ENCODE results near the gene NUP35. TPM values are rescaled to one million over a fixed set of nuclear protein-coding genes. Genes with fewer than 3 reads are reported as not detected.

The NUP35 gene, protein sequence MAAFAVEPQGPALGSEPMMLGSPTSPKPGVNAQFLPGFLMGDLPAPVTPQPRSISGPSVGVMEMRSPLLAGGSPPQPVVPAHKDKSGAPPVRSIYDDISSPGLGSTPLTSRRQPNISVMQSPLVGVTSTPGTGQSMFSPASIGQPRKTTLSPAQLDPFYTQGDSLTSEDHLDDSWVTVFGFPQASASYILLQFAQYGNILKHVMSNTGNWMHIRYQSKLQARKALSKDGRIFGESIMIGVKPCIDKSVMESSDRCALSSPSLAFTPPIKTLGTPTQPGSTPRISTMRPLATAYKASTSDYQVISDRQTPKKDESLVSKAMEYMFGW
- 11.8 TPM for polyA plus RNA-seq (2013, experiment 1 of 2; ENCODE audit: insufficient read length)
- 11.6 TPM for polyA plus RNA-seq (2013, experiment 2 of 2; ENCODE audit: insufficient read length)

DNA sequence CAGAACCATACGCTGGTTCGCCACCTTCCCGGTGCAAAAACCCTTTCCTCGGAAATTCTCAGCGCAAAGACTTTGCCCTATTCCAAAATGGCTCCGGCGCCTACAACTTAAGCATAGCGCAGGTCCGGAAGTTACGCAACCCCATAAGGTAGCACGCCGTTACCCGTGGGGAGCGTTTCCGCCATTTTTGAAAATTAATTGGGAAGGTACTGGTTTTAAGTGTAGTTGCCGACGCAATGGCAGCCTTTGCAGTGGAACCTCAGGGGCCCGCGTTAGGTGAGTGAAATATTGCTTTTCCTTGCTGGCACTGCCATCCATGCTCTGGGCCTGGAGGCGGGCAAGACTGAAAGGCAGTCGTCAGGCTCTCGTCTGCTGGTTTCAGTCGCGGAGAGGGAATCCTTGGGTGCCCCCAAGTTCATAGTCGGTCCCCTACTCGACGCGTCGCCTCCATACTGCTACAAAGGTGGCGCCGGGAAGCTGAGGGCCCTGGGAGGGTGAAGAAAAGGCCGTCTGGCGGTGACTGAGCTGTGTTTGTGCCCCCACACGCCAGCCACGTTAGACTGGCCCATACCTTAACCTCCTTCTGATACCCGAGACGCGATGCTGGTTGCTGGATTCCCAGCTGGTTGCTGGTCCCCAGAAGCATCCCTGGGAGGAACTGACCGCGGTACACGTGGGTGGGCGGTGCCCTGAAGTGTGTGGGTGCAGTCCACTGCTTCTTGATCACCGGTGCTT is at the start of gene NUP35:
Gene NUP35, plus strand, starts transcription at position 222 of the 735 bp plus-strand sequence. Its CDS starts 15 bp downstream, at position 237.
- DNase-seq: peak; percentile 90

GRCh38 chr2:183078163-183078463 is 46.1 kb upstream of the NUP35 start:
- no peak for DNase-seq

DNA sequence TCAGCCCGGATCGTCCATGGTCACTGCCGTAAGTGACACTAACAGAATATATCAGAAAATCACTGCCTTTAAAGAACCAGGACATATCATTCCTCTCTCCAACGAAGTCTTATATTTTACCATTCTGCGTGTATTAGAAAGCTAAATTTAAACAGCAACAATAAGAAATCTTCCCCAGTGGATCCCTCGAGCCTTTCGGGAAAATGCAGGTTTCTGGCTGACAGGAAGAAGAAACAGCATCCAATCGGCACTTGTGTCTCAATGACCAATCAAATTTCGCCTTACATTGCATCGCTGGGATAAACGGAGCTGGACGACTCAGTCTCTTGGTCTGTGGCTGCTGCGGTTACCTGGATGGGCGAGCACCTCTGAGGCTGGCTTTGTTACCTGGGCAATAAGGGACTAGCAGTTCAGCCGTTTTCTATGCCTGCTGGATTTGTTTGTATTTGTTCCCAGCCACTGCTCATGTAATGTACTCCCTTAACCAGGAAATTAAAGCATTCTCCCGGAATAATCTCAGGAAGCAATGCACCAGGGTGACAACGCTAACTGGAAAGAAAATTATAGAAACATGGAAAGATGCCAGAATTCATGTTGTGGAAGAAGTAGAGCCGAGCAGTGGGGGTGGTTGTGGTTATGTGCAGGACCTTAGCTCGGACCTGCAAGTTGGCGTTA is 45.6 kb upstream of the NUP35 start, which contains the start of gene DUSP19:
Gene DUSP19, plus strand, starts transcription at position 284 of the 675 bp plus-strand sequence. Its CDS starts 187 bp downstream, at position 471.
- DNase-seq: peak; percentile 90

- no peak for DNase-seq
Measured at GRCh38 chr2:183079139-183079775, 45.0 kb upstream of the NUP35 start.

DNA sequence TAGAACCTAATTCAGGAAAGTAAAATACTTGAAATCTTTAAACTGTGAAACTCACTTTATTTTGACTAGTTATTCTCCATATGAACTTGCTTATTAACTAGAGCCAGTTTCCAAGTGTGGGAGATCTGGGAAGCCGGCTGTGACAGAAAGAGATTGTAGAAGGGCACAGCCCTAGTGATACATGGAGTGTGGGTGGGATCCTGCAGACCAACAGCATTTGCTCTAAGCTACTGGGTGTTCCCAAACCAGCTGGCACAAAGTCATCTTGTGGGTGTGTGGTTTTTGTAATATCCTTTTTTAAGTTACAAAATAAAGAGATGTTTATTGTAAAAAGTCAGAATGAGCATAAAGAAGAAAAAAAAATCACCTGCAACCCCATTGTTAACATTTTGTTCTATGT is 42.3 kb upstream of the NUP35 start:
- DNase-seq: no peak

GRCh38 chr2:183088061-183088460 is 36.2 kb upstream of the NUP35 start:
- DNase-seq: no peak

DNA sequence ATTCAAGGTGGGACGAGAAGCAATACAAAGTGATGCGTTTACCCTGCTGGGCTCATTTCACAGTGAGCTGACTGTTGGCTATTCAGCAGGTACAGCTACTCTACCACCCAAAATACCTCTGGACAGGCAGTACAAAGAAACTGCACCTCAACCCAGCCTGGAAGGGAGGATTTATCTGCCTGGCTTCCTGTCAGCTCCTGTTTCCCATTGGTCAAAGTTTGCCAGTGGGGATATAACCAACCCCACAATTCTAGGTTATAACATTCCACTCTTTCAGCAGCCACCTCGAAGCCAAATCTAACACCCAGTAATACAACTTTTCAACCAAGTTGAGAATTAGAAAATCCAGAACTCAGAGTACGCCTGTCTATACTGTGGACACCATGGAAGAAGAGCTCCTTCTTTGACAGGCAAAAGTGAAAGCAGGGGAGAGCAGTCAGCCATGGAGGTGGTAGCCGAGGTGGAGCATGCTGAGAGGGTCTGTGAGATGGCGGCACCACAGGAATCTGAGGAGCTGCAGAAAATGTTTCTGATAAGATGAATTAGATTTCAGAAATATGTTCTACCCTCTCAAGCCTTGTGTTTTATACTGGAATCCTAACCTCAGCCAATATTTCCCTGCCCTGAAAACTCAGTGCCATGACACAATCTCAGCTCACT is 34.9 kb upstream of the NUP35 start:
- DNase-seq: no peak

DNA sequence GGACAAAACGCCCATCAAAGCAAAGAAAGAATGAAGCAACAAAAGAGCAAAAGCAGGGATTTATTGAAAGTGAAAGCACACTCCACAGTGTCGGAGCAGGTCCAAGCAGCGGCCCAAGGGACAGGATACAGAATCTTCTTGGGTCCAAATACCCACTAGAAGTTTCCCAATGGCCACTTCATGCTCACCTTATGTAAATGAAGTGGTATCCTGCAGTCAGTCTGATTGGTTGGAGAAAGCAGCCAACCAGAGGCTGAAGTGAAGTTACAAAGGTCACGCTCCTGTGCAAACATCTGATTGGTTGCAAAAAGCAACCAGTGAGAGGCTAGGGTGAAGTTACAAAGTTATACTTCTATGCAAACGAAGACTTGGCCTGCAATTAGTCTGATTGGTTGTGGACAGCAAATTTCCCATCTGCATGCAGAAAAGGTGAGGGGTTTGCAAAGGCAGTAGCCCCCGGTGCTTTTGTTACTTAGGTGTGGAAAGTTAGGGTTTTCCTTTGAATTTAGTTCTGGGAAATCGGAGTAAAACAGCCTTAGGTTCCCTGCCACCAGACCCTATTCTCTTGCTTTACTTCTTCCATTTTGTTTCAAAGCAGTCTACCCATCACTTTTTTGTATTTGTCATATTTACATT is 32.8 kb upstream of the NUP35 start:
- no peak for DNase-seq

DNA sequence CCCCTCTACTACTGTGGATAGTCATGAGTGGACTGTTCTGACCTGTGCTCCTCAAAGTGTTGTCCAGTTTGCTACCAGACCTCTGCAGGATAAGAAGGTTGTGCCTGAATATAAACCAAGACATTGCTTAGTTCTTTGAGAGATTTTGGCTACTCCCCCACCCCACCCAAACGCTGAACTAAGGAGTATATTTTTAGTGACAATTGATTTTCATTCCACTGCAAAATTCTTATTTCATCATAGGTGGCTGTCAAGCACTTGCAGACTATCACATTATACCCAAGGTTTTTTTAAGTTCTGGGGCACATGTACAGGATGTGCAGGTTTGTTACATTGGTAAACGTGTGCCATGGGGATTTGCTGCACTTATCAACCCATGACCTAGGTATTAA is 32.3 kb upstream of the NUP35 start:
- no peak for DNase-seq

- peak; percentile 53 for DNase-seq
Measured at GRCh38 chr2:183093857-183094657, 30.2 kb upstream of the NUP35 start.

DNA sequence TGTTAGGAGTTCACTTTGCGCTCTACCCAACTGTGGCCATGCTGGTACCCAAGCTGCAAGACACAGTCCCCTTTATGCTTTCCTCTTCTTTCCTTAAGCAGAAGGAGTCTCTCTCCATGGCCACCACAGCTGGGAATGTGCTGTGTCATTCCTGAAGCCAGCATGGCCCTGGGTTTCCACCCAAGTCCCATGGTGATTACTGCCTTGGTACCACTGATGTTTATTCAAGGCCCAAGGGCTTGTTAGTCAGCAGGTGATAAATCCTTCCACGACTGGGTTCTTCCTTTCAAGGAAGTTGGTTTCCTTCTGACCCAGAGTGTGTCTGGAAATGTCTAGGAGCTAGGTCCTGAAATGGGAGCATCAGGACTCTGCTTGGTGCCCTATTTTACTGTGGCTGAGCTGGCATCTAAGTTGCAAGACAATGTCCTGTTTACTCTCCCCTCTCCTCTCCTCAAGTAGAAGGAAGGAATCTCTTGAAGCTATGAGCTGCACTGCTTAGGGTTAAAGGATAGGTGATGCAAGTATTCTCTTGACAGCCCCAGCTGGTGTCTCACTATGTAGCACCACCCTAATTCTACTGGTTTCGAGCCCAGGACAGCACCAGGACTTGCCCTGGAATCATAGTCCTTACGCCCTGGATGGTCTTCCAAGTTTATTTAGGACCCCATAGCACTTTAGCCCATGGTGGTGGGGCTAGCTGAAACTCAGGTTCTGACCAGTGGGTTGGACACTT is 18.7 kb upstream of the NUP35 start:
- no peak for DNase-seq

DNA sequence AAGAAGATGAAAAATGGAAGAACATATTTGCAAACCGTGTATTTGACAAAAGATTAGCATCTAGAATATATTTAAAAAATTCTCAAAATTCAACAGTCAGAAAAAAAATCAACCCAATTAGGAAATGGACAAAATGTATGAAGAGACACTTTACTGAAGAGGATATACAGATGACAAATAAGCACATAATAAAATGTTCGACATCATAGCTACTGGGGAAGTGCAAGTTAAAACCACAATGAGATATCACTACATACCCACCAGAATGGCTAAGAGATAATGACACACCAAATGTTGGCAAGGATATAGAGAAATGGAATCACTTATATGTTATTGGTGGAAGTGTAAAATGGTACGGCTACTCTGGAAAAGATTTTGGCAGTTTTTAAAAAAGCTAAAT is 11.7 kb upstream of the NUP35 start:
- no peak for DNase-seq

GRCh38 chr2:183113630-183114029 is 10.6 kb upstream of the NUP35 start:
- DNase-seq: no peak

- DNase-seq: no peak
Measured at GRCh38 chr2:183117226-183117625, 7.0 kb upstream of the NUP35 start.

GRCh38 chr2:183123117-183123958 is 905 bp upstream of the NUP35 start:
- no peak for DNase-seq

DNA sequence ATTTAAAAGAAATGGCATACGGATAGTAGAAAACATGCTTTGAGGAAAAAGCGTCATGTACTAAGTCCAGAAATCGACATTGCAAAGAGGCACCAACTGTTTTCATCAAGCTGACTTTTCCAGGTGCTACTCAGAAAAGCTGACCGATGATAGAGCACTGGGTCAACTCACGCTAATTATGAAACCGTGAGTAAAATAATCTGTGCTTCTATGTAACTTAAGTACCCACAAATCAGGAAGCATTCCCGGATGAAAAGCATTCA is 353 bp upstream of the NUP35 start:
- no peak for DNase-seq

DNA sequence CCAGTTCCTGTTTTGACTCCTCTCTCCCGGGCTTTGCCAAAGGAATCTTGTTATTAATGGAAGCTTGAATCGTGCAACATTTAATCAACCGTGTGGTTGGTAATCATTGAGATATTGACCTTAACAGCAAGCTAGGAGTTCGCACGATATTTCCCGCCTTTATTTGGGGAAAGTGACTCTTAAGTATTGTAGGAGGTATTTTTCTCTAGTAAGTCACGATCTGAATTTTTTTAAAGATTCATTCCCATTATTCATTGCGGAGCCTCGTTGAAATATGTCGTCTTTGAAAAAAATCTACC is 663 bp downstream of the NUP35 start:
- no peak for DNase-seq

DNA sequence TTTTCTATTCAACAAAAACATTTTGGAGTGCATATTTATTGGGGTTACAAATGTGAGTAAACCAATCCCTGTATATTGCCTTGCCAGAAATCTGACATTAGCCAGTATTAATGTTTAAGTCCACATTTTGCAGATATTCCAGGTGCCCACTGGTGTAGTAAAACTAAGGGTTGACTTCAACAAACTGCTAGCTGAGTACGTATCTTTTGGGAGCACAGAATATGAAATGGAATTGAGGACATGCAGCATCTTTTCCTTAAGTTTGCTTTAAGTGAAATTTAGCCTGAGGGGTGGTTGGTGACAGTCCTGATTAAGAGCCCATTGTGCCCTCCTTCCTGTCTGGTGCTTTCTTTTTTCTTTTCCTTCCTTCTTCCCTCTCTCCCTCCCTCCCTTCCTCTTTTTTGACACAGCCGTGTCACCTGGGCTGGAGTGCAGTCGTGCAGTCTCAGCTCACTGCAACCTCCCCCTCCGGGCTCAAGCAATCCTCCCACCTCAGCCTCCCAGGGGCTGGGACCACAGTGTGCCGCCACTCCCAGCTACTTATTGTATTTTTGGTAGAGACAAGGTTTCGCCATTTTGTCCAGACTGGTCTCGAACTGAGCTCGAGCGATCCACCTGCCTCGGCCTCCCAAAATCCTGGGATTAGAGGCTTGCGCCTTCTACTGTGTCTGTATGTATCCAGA is 1.6 kb downstream of the NUP35 start:
- no peak for DNase-seq

- DNase-seq: no peak
Measured at GRCh38 chr2:183126635-183127034, 2.4 kb downstream of the NUP35 start.
